Stimulated activated CD8-positive, alpha-beta memory T cell treated with anti-CD3 and anti-CD28 coated beads, Interleukin-7, amount 100 ng/mL, for 1 hour (primary cell): Measurements from ENCODE around the gene CLMN.
"Not testable (repeated sequence)": the region's sequence is repeated elsewhere in the genome, so short reads cannot be mapped to it uniquely, and the experiment has no call there.

ENCODE experiments used
- DNase-seq, 2 donors: peaks; one replicate each; pipeline ENCODE4 v3.0.0-alpha.2; 2020; ENCODE audit warnings: low read depth in 2 of 2

CLMN gene

DNA sequence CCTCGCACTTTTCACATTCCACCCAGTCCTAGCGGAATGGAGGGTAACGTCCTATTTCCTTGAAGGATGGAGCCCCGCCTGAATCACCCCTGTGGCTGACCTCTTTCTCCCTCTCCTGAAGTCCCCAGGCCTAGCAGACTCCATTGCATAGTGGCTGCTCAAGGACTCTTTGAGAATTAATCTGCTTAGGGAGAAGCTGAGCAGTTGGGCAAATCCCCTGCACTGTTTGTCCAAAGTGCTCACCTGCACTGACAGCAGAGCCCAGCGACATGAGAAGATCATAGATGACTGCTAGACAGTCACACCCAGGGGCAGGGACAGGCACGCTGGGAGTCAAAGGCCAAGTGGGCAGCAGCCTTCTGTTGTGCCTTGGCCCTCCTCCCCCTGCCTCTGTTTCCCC lies 124.7 kb downstream of the CLMN start:
- DNase-seq = no peak

- no peak for DNase-seq
These were observed 126.6 kb downstream of the CLMN start for GRCh38 chr14:95193081-95193480.

- no peak for DNase-seq
These were observed 127.4 kb downstream of the CLMN start for GRCh38 chr14:95192311-95192710.

- no peak for DNase-seq
These were observed 128.1 kb downstream of the CLMN start for GRCh38 chr14:95191445-95192199.

DNA sequence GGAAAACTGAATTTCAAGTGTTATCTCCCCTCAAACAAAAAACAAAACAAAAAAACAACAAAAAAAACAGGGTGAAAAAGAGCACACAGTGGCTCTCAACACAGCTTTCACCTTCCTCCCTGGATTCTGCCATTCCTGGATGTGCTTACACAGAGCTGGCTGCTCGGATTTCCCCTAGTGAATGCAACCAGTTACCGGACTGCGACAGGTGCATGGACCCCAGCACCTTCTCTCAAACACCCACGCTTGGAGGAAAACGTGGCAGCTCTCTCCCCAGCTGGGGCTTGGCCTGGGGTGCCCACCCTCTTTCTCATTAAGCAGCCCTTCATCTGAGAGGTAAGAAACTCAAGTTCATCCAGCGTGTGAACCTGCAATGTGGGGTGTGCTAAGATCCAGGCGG lies 128.9 kb downstream of the CLMN start:
- DNase-seq = no peak

DNA sequence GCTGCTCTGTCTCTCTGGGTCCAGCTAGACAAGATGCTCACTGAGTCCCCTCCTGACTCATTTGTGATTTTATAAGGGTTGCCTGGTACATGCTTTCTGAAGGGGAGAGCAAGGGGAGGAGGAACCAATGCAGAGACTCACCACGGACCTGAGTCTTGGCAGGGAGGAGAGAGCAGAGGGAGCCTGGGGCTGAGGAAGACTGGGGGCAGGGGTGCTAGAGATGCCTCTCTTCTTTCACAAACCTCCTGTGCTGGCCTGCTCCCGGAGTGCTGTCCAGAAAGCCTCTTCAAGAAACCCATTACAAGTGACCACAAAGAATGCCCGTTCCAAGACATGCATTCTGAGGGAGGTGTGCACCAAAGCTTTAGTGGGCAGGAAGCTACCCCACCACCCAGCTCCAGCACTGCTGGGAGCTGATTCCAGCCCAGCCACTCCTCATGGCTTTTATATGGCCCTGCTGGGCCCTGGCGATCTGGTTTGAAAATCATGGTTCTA lies 129.3 kb downstream of the CLMN start:
- DNase-seq = no peak

DNA sequence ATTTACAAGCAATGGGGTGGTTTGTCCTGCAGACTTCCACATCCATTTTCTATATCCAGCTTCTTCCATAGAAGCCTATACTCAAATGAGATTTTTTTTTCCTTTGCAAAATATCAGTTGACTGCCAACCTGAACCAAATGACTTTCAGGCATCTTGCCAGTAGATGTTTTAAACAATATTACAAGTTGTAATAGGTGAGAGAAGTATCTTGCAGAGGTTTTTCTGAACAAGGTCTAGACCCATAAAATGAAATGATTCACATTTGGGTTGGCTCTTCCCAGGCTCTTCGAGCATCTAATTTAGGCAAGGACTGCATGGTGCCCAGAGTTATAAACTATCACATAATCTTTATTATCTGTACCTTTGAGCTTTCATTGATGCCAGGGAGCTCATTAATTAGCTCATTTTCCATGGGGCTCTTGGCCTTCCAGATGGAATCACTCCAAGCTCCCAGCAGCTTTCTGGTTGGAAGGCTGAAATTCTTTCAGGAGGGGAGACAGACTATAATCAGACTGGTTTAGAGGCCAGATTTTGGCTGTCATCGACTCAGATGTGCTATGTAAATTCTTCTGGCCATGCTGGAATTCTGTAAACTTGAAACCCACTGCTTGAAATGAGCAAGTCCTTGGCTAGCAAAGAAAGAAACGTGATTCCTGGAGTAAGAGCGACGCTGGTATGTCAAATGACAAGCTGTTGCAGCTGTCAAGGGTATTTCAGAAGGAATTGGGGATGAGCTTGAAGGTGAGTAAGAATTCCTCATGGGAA lies 130.2 kb downstream of the CLMN start:
- DNase-seq = no peak

- DNase-seq = no peak
These were observed 131.3 kb downstream of the CLMN start for GRCh38 chr14:95188380-95188779.

GRCh38 chr14:95185767-95186392 lies 133.8 kb downstream of the CLMN start:
- no peak for DNase-seq

GRCh38 chr14:95185033-95185766 lies 134.5 kb downstream of the CLMN start:
- no peak for DNase-seq

- no peak for DNase-seq
These were observed 135.3 kb downstream of the CLMN start for GRCh38 chr14:95184413-95184790.

DNA sequence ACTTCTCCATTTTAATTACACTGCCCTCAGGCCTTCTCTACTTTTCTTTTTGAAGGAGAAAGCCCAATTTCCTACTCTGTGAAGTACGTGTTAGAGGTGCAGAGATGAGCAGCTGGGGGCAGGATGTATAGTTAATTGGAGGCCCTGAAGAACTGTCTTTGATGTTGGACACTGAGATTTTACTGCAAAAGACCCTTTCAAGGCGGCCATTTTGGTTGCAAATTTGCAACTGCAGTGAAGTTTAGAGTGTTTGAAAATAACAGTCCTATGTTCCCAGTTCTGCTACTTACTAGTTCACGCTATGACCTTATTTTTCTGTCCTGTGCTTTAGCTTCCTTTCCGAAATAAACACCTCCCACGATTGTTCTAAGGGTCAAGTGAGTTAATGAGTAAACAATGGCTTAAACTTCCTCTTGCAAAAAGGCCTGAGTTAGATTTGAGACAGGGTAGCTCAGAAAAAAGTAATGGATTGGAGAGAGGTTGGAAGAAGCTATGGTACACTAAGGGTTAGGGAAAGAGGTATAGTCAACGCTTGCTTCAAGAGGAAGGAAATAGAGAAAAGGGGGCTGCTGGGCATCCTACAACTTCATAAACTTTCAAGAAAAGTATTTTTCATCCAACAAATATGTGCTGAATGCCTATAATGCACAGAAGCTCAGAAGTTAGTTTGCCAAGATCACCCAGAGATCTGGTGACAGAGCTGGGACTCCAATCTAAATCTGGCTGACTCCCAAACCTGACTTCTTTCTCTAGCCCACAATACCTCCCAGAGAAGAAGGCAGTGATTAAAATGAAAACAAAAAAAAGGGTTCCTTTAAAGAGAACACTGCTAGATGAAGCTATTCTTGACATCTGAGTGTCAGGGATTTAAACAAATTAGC lies 135.9 kb downstream of the CLMN start:
- no peak for DNase-seq

- DNase-seq = no peak
These were observed 136.6 kb downstream of the CLMN start for GRCh38 chr14:95183082-95183481.

- no peak for DNase-seq
These were observed 137.3 kb downstream of the CLMN start for GRCh38 chr14:95182379-95182778.

DNA sequence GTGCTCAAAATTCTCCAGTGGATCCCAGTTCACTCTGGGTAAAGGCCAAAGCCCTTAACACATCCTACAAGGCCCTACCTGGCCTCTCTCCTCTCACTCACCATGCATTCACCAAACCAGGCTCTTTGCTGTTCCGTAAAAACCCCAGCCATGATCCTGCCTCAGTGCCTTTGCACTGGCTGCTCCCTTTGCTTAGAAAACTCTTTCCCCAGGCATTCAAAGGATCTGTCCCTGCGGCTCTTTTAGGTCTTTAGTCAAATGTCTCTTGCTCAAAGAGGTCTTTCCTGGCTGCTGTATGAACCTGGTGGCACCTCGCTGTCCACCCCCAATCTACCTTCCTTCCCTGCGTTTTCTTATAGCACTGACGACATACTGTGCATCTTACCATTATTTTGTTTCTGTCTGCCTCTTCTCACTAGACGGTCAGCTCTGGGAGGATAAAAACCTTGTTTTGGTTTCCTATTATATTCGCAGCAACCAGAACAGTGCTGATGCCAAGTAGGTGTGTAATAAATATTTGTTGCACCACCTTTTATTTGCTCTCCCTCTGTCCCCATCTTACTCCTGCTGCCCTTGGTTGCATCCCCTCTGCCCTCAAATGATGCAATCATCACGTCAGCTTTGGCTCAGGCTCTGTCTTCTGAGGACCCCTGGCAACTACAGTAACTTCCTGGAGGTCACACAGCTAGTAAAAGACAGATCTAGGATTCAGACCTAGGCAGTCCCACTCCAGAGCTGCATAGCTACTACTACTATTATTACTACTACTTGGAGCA lies 138.6 kb downstream of the CLMN start:
- no peak for DNase-seq

DNA sequence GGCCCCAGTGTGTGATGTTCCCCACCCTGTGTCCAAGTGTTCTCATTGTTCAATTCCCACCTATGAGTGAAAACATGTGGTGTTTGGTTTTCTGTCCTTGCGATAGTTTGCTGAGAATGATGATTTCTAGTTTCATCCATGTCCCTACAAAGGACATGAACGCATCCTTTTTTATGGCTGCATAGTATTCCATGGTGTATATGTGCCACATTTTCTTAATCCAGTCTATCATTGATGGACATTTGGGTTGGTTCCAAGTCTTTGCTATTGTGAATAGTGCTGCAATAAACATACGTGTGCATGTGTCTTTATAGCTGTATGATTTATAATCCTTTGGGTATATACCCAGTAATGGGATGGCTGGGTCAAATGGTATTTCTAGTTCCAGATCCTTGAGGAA lies 144.0 kb downstream of the CLMN start:
- DNase-seq = not testable (repeated sequence)

- DNase-seq = no peak
These were observed 145.4 kb downstream of the CLMN start for GRCh38 chr14:95174184-95174792.

- DNase-seq = no peak
These were observed 146.2 kb downstream of the CLMN start for GRCh38 chr14:95173518-95173917.

DNA sequence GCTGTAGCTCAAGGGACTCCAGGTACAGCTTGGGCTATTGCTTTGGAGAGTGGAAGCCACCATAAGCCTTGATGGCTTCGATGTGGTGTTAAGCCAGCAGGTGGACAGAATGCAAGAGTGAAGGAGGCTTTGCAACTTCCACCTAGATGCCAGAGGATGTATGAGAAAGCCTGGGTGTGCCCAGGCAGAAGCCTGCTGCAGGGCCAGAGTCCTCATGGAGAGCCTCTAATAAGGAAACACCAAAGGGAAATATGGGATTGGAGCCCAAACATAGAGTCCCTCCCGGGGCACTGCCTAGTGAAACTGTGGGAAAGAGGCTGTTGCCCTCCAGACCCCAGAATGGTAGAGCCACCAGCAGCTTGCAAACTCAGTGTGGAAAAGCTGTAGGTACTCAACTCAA lies 152.5 kb downstream of the CLMN start:
- DNase-seq = no peak

DNA sequence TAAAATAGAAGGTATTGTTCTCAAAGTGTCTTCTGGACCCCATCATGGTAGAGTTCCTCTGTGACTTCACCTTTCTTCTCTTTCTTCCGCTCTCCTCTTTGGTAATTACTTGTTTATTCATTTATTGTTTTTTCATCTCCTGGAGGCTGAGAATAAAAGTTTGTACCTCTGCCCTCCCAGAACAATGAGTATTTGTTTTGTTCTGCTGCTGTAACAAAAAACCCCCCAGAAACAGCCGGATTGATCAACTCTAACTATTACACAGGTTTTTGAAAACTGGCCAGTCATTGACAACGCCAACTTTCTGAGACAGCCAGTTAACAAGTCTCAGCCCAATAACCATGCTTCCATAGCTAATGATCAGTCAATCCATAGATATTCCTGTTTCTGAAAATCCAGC lies 154.2 kb downstream of the CLMN start:
- DNase-seq = no peak
